WI38 (cell line): Measurements from ENCODE around the gene ANTXR1.

Experiments
- H3K4me3 ChIP-seq: 2 replicates; pipeline ENCODE4 v1.5.1; 2011; ENCODE audit warnings: low read depth, mild to moderate bottlenecking, control low read depth, low read length
- CTCF ChIP-seq: IDR thresholded peaks from 2 replicates; pipeline ENCODE4 v1.5.1; 2012; ENCODE audit warnings: low read depth, mild to moderate bottlenecking, control low read depth, low read length

The ANTXR1 gene

DNA sequence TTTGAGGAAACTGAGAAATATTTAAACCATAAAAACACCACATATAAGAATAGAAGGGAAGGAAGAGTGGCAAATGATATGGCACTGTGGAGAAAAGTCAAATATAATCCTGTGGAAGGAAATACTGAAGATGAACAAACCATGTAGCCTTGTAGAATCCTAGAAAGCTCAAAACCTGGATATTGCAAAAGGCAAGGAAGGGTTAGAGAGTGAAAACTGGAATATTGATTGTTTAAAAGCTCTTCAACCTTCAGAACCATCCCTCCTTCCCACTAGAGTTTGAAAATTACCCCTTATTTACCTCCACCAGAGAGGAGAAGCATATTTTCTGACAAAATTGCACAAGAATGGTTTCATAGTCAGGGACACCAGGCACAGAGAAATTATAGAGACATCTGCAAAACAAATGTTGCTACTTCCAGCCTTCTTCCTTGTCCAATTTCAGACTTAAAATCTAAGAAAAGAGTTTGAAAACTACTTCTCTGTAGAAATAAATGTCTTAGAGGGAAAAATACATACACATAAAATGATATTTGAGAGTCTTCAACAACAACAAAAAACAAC is 48.0 kb downstream of the ANTXR1 start:
- TF ChIP-seq CTCF, result no peak
- no peak overlapping the region for H3K4me3 ChIP-seq

GRCh38 chr2:69061525-69061924 is 48.5 kb downstream of the ANTXR1 start:
- TF ChIP-seq CTCF, result no peak
- H3K4me3 ChIP-seq, result no peak overlapping the region

- H3K4me3 ChIP-seq, result no peak overlapping the region
- no peak for TF ChIP-seq CTCF
These were observed 49.5 kb downstream of the ANTXR1 start for GRCh38 chr2:69062307-69062962.

- no peak for TF ChIP-seq CTCF
- H3K4me3 ChIP-seq, result no peak overlapping the region
These were observed 52.9 kb downstream of the ANTXR1 start for GRCh38 chr2:69065735-69066336.

DNA sequence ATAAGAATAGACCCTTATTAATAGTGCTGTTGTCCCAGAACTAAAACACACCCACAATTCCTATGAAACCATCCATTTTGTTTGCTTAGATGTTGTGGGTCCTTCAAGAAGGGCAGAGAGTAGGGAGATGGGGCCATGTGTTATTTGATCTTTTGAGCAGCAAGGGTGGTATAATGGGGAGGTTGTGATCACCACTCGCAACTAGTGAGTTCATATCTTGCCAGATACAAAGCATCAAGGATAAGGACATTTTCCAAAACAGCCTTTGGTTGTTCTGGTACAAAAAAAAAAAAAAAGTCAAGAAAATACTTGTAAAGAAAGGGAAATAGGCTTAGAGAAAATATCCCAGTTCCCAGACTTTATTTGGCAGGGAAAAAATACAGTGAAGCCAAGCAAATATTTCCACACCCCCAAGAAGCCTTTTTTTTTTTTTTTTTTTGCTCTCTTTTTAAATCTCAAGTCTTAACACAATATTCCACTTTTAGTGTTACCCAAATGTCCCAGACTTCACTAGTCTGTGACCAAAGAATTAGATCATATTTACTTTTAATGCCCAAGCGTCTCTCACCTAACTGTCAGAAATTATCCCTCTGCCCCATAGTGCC is 54.1 kb downstream of the ANTXR1 start:
- H3K4me3 ChIP-seq, result no peak overlapping the region
- TF ChIP-seq CTCF, result no peak

DNA sequence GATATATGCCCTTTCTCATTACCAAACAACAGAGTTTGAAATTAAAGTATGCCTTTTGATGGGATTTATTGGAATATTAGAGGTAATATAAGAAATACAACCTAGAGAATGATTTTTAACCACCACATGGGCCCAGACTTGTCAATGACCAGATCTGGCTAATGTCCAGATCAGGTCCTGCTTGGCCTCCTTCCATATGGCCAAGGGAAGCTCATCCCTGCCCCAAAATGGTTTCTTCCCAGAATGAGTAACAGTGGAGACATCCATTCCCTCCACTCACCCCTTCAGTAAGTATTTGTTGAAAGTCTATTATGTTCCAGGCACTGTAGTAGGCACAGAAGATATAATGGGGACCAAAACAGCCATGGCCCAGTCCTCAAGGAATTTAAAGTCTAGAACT is 54.9 kb downstream of the ANTXR1 start:
- TF ChIP-seq CTCF, result no peak
- no peak overlapping the region for H3K4me3 ChIP-seq

DNA sequence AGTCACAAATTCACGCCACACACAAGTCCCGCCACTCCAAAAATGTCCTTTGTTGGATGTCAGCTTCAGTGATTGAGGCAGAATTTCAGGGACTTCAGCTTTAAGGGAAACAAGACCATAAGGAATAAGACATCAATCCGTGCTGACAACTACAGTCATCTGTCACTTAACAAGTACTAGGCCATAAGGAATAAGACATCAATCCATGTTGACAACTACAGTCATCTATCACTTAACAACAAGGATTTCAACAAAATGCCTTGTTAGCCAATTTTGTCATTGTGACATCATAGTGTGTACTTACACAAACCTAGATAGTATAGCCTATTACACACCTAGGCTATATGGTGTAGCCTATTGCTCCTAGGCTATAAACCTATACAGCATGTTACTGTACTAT is 58.0 kb downstream of the ANTXR1 start:
- H3K4me3 ChIP-seq, result no peak overlapping the region
- TF ChIP-seq CTCF, result no peak
